ENCODE data around the gene TULP1.

The TULP1 gene

DNA sequence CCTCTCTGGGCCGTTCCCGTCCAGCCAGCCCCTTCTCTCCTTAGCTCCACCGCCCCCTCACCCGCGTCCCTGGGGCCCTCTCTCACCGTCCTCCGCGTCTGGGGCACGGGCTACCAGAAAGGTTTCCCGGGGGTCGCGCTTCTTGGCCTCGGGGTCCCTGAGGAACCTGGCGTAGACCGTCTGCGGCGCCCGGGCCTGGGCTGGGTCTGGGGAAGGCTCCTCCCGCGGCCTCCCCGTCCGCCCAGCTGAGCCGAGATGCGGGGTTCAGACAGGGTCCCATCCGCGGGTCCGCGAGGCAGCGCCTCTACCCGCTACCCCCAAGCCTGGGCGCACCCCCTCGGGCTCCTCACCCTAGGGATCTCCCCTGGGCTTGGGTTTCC is 1.1 kb downstream of the TULP1 start:
- H3K9me2 ChIP-seq (ENCODE audit: low read depth, low read length): no peaks in the 10 kb centered on the region
- no peaks in the 10 kb centered on the region for H3F3A ChIP-seq (ENCODE audit: insufficient read depth, low read length)
- H3K27ac ChIP-seq (ENCODE audit: low read depth, low read length, poor library complexity, severe bottlenecking): no peak overlapping the region
- no peaks in the 10 kb centered on the region for H3K4me1 ChIP-seq (ENCODE audit: insufficient read depth, low read length, severe bottlenecking)
- H2AFZ ChIP-seq (ENCODE audit: low read length): no peak overlapping the region
- H3K27me3 ChIP-seq (ENCODE audit: insufficient read depth, low read length): peaks cover 6% of the 10 kb centered on the region
- H3K9me3 ChIP-seq (ENCODE audit: low read length): no peaks in the 10 kb centered on the region
- no peaks in the 10 kb centered on the region for H3K36me3 ChIP-seq (ENCODE audit: insufficient read depth, low read length)
- H3K4me3 ChIP-seq (ENCODE audit: low read depth, low read length, poor library complexity, severe bottlenecking): no peak overlapping the region
- no peaks in the 10 kb centered on the region for H3K79me2 ChIP-seq (ENCODE audit: insufficient read depth, low read length)
- no peak overlapping the region for H3K4me2 ChIP-seq (ENCODE audit: low read length)
- H3K9ac ChIP-seq (ENCODE audit: low read length): no peak overlapping the region
- no peak for TF ChIP-seq CTCF (IDR thresholded peaks at IDR 0.05; ENCODE audit: low read length)
- no peak for TF ChIP-seq EZH2 (IDR thresholded peaks at IDR 0.05; ENCODE audit: borderline replicate concordance, low read length)
- no peaks in the 10 kb centered on the region for H4K20me1 ChIP-seq (ENCODE audit: insufficient read depth, low read length)

DNA sequence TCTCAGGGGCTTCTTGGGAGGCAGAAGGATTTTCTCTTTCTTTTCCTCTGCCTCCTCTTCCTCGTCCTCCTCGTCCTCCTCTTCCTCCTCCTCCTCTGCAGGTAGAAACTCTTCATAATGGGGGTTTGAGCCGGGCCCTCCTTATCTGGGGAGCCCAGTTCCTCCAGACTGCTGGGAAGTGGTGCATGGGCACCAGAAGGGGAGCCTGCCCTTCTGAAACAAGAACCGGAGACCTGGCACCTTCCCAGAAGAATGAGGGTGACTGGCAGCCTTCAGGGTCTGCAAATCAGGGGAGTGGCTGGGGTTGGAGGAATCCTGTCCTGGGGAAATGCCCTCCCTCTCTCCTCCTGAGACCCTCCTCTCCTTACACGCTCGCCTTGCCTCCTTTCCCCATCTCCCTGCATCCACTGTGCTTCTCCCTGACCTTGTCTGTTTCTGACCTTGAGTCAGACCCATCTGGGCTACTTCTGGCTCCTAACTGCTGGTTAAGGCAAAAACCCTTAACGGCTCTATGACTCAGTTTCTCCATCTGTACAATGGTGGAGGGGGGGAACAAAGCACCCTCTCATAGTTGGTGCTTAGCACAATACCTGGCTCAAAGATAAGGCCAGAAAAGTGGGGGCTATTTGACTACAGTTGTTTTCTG is 1.7 kb downstream of the TULP1 start:
- H3K36me3 ChIP-seq (ENCODE audit: insufficient read depth, low read length): no peaks in the 10 kb centered on the region
- no peaks in the 10 kb centered on the region for H3K9me3 ChIP-seq (ENCODE audit: low read length)
- no peaks in the 10 kb centered on the region for H3K79me2 ChIP-seq (ENCODE audit: insufficient read depth, low read length)
- H3F3A ChIP-seq (ENCODE audit: insufficient read depth, low read length): no peaks in the 10 kb centered on the region
- H3K4me1 ChIP-seq (ENCODE audit: insufficient read depth, low read length, severe bottlenecking): no peaks in the 10 kb centered on the region
- no peak overlapping the region for H3K9ac ChIP-seq (ENCODE audit: low read length)
- peaks cover 6% of the 10 kb centered on the region for H3K27me3 ChIP-seq (ENCODE audit: insufficient read depth, low read length)
- H3K4me3 ChIP-seq (ENCODE audit: low read depth, low read length, poor library complexity, severe bottlenecking): no peak overlapping the region
- H3K9me2 ChIP-seq (ENCODE audit: low read depth, low read length): no peaks in the 10 kb centered on the region
- TF ChIP-seq CTCF (IDR thresholded peaks at IDR 0.05; ENCODE audit: low read length) (no peak), EZH2 (IDR thresholded peaks at IDR 0.05; ENCODE audit: borderline replicate concordance, low read length) (no peak)
- H3K27ac ChIP-seq (ENCODE audit: low read depth, low read length, poor library complexity, severe bottlenecking): no peak overlapping the region
- no peak overlapping the region for H3K4me2 ChIP-seq (ENCODE audit: low read length)
- H2AFZ ChIP-seq (ENCODE audit: low read length): no peak overlapping the region
- no peaks in the 10 kb centered on the region for H4K20me1 ChIP-seq (ENCODE audit: insufficient read depth, low read length)

- no peaks in the 10 kb centered on the region for H3F3A ChIP-seq (ENCODE audit: insufficient read depth, low read length)
- peaks cover 6% of the 10 kb centered on the region for H3K27me3 ChIP-seq (ENCODE audit: insufficient read depth, low read length)
- no peaks in the 10 kb centered on the region for H3K79me2 ChIP-seq (ENCODE audit: insufficient read depth, low read length)
- H4K20me1 ChIP-seq (ENCODE audit: insufficient read depth, low read length): no peaks in the 10 kb centered on the region
- H3K4me1 ChIP-seq (ENCODE audit: insufficient read depth, low read length, severe bottlenecking): no peaks in the 10 kb centered on the region
- H3K9me3 ChIP-seq (ENCODE audit: low read length): no peaks in the 10 kb centered on the region
- H3K9ac ChIP-seq (ENCODE audit: low read length): no peak overlapping the region
- H3K4me3 ChIP-seq (ENCODE audit: low read depth, low read length, poor library complexity, severe bottlenecking): no peak overlapping the region
- no peak overlapping the region for H2AFZ ChIP-seq (ENCODE audit: low read length)
- H3K4me2 ChIP-seq (ENCODE audit: low read length): no peak overlapping the region
- no peaks in the 10 kb centered on the region for H3K36me3 ChIP-seq (ENCODE audit: insufficient read depth, low read length)
- H3K27ac ChIP-seq (ENCODE audit: low read depth, low read length, poor library complexity, severe bottlenecking): no peak overlapping the region
- H3K9me2 ChIP-seq (ENCODE audit: low read depth, low read length): no peaks in the 10 kb centered on the region
- no peak for TF ChIP-seq EZH2 (IDR thresholded peaks at IDR 0.05; ENCODE audit: borderline replicate concordance, low read length)
- TF ChIP-seq CTCF (IDR thresholded peaks at IDR 0.05; ENCODE audit: low read length): no peak
Observed at GRCh38 chr6:35508542-35508941, 4.2 kb downstream of the TULP1 start.
